H1 (cell line): Measurements from ENCODE around the gene CASQ1. TPM values are rescaled to one million over a fixed set of nuclear protein-coding genes. Genes with fewer than 3 reads are reported as not detected.

ENCODE experiments used
- BRCA1 ChIP-seq: IDR thresholded peaks from 2 replicates; pipeline ENCODE4 v1.6.1; 2012; ENCODE audit warnings: low read depth, low read length, improper control_type of control experiment
- CBX8 ChIP-seq: fragments of 300-800, 300-1000 bp; sonication (generic); IDR thresholded peaks from 2 replicates; pipeline ENCODE4 v1.7.1; 2016; ENCODE audit warnings: low read depth, low read length, borderline replicate concordance
- CHD7 ChIP-seq: fragments of 300-600 bp; sonication (generic); IDR thresholded peaks from 2 replicates; pipeline ENCODE4 v1.7.1; 2012; ENCODE audit warnings: low read length, moderate library complexity, mild to moderate bottlenecking, inconsistent platforms; ENCODE audit not compliant: insufficient replicate concordance
- GABPA ChIP-seq: IDR thresholded peaks from 2 replicates; pipeline ENCODE4 v1.6.1; 2011; ENCODE audit warnings: mild to moderate bottlenecking, low read length, moderate library complexity, borderline replicate concordance; ENCODE audit not compliant: insufficient read depth
- RNF2 ChIP-seq: fragments of 200-900, 300-1000 bp; sonication (generic); IDR thresholded peaks from 2 replicates; pipeline ENCODE4 v1.7.1; 2016; ENCODE audit warnings: borderline replicate concordance, low read depth, mild to moderate bottlenecking, antibody characterized with exemption, low read length; ENCODE audit not compliant: poor library complexity, severe bottlenecking; ENCODE audit errors: missing control alignments
- RXRA ChIP-seq: IDR thresholded peaks from 2 replicates; pipeline ENCODE4 v1.6.1; 2011; ENCODE audit warnings: low read depth, mild to moderate bottlenecking, low read length, moderate library complexity; ENCODE audit not compliant: insufficient read depth
- SP1 ChIP-seq: IDR thresholded peaks from 2 replicates; pipeline ENCODE4 v1.6.1; 2011; ENCODE audit warnings: low read depth, low read length
- TAF7 ChIP-seq: optimal IDR thresholded peaks from 2 replicates; pipeline ENCODE3; 2011; ENCODE audit warnings: low read depth, mild to moderate bottlenecking, inconsistent platforms, low read length, moderate library complexity, borderline replicate concordance
- ZNF274 ChIP-seq: IDR thresholded peaks from 2 replicates; pipeline ENCODE4 v1.7.0; 2012; ENCODE audit warnings: low read length, borderline replicate concordance; ENCODE audit errors: extremely low read depth
- polyA plus RNA-seq, 7 experiments: library from polyadenylated mRNA; depleted of rRNA in 3 of 7; stranded (reverse) in 5 of 7; unstranded in 2 of 7; fragments of >200 nt in 5 of 7; fragments of 200-250 nt in 2 of 7; gene quantifications; 1 replicate in 5 of 7; 2 replicates in 1 of 7; 4 replicates in 1 of 7; pipeline versions ENCODE4 v1.2.1 to v1.2.3, GENCODE V29; 2011 to 2013; ENCODE audit warnings: missing spikeins in 2 of 7, mixed read lengths in 2 of 7
- total RNA-seq: library from RNA; stranded (reverse); fragmentation: NEBNext Ultra II Directional; extraction: Animal tissue kit (Norgen Biotek cat#: 25700); gene quantifications from 2 replicates; pipeline ENCODE4 v1.2.1, GENCODE V29; 2021

The CASQ1 gene
- total and polyA plus RNA-seq, 2 of the 8 experiments (the other 6 are each of a cell fraction or from before 2014, with no cell fraction given), result 0.80 to 1.3 TPM

DNA sequence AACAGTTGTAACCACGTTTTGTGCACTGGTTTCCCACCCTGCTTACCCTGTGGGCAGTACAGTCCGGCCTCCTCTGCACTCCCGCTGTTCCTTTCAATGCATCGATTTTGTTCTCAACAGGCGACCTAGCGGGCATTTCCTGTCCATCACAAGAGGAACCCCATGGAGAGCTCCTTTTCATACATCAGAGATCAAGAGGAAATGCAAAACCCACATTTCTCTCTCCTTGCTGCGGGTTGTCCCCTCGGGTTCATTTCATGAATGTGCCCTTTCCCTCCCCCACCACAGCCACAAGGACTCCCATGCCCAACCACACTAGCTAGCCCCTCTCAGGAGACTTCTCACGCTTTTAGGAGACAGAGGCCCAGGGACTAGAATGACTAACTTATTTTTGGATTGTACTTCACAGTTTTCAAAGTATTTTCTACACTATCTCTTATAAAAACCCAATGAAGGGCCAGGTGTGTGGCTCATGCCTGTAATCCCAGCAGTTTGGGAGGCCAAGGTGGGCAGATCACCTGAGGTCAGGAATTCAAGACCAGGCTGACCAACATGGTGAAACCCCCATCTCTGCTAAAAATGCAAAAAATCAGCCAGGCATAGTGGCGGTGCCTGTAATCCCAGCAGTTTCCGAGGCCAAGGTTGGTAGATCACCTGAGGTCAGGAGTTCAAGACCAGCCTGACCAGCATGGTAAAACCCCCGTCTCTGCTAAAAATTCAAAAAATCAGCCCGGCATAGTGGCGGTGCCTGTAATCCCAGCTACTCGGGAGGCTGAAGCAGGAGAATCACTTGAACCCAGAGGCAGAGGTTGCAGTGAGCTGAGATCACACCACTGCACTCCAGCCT lies 20.6 kb upstream of the CASQ1 start (continued):
- TF ChIP-seq CHD7, result peak; percentile 69
- TF ChIP-seq RNF2, result no peak
- TF ChIP-seq RXRA, result 0 out of 2 replicates have a peak, but pooled peaks have one; percentile 52
- TF ChIP-seq CBX8, result no peak
- no peak for TF ChIP-seq GABPA
- peak; percentile 30 for TF ChIP-seq TAF7
- TF ChIP-seq BRCA1, result no peak
- TF ChIP-seq SP1, result peak; percentile 91
- no peak for TF ChIP-seq ZNF274
